H1 (cell line): ENCODE results near the gene BSX. TPM values are rescaled to one million over a fixed set of nuclear protein-coding genes. Genes with fewer than 3 reads are reported as not detected.

Source experiments
- BACH1 ChIP-seq: IDR thresholded peaks from 2 replicates; pipeline ENCODE4 v1.6.1; 2012; ENCODE audit warnings: low read length, improper control_type of control experiment
- BRCA1 ChIP-seq: IDR thresholded peaks from 2 replicates; pipeline ENCODE4 v1.6.1; 2012; ENCODE audit warnings: low read depth, low read length, improper control_type of control experiment
- SIX5 ChIP-seq: IDR thresholded peaks from 2 replicates; pipeline ENCODE4 v1.6.1; 2011; ENCODE audit warnings: mild to moderate bottlenecking, low read depth, low read length
- polyA plus RNA-seq, 7 experiments: library from polyadenylated mRNA; depleted of rRNA in 3 of 7; stranded (reverse) in 5 of 7; unstranded in 2 of 7; fragments of >200 nt in 5 of 7; fragments of 200-250 nt in 2 of 7; gene quantifications; 1 replicate in 5 of 7; 2 replicates in 1 of 7; 4 replicates in 1 of 7; pipeline versions ENCODE4 v1.2.1 to v1.2.3, GENCODE V29; 2011 to 2013; ENCODE audit warnings: missing spikeins in 2 of 7, mixed read lengths in 2 of 7
- total RNA-seq: library from RNA; stranded (reverse); fragmentation: NEBNext Ultra II Directional; extraction: Animal tissue kit (Norgen Biotek cat#: 25700); gene quantifications from 2 replicates; pipeline ENCODE4 v1.2.1, GENCODE V29; 2021
- TF ChIP-seq, protein P1 (sequence below): fragments of 300-600 bp; sonication (generic); IDR thresholded peaks from 2 replicates; pipeline ENCODE4 v1.7.1; 2012; ENCODE audit warnings: low read length, moderate library complexity, mild to moderate bottlenecking, inconsistent platforms; ENCODE audit not compliant: insufficient replicate concordance

Gene BSX
- total and polyA plus RNA-seq, 2 of the 8 experiments (the other 6 are each of a cell fraction or from before 2014, with no cell fraction given), result not detected

- TF ChIP-seq, protein P1, sequence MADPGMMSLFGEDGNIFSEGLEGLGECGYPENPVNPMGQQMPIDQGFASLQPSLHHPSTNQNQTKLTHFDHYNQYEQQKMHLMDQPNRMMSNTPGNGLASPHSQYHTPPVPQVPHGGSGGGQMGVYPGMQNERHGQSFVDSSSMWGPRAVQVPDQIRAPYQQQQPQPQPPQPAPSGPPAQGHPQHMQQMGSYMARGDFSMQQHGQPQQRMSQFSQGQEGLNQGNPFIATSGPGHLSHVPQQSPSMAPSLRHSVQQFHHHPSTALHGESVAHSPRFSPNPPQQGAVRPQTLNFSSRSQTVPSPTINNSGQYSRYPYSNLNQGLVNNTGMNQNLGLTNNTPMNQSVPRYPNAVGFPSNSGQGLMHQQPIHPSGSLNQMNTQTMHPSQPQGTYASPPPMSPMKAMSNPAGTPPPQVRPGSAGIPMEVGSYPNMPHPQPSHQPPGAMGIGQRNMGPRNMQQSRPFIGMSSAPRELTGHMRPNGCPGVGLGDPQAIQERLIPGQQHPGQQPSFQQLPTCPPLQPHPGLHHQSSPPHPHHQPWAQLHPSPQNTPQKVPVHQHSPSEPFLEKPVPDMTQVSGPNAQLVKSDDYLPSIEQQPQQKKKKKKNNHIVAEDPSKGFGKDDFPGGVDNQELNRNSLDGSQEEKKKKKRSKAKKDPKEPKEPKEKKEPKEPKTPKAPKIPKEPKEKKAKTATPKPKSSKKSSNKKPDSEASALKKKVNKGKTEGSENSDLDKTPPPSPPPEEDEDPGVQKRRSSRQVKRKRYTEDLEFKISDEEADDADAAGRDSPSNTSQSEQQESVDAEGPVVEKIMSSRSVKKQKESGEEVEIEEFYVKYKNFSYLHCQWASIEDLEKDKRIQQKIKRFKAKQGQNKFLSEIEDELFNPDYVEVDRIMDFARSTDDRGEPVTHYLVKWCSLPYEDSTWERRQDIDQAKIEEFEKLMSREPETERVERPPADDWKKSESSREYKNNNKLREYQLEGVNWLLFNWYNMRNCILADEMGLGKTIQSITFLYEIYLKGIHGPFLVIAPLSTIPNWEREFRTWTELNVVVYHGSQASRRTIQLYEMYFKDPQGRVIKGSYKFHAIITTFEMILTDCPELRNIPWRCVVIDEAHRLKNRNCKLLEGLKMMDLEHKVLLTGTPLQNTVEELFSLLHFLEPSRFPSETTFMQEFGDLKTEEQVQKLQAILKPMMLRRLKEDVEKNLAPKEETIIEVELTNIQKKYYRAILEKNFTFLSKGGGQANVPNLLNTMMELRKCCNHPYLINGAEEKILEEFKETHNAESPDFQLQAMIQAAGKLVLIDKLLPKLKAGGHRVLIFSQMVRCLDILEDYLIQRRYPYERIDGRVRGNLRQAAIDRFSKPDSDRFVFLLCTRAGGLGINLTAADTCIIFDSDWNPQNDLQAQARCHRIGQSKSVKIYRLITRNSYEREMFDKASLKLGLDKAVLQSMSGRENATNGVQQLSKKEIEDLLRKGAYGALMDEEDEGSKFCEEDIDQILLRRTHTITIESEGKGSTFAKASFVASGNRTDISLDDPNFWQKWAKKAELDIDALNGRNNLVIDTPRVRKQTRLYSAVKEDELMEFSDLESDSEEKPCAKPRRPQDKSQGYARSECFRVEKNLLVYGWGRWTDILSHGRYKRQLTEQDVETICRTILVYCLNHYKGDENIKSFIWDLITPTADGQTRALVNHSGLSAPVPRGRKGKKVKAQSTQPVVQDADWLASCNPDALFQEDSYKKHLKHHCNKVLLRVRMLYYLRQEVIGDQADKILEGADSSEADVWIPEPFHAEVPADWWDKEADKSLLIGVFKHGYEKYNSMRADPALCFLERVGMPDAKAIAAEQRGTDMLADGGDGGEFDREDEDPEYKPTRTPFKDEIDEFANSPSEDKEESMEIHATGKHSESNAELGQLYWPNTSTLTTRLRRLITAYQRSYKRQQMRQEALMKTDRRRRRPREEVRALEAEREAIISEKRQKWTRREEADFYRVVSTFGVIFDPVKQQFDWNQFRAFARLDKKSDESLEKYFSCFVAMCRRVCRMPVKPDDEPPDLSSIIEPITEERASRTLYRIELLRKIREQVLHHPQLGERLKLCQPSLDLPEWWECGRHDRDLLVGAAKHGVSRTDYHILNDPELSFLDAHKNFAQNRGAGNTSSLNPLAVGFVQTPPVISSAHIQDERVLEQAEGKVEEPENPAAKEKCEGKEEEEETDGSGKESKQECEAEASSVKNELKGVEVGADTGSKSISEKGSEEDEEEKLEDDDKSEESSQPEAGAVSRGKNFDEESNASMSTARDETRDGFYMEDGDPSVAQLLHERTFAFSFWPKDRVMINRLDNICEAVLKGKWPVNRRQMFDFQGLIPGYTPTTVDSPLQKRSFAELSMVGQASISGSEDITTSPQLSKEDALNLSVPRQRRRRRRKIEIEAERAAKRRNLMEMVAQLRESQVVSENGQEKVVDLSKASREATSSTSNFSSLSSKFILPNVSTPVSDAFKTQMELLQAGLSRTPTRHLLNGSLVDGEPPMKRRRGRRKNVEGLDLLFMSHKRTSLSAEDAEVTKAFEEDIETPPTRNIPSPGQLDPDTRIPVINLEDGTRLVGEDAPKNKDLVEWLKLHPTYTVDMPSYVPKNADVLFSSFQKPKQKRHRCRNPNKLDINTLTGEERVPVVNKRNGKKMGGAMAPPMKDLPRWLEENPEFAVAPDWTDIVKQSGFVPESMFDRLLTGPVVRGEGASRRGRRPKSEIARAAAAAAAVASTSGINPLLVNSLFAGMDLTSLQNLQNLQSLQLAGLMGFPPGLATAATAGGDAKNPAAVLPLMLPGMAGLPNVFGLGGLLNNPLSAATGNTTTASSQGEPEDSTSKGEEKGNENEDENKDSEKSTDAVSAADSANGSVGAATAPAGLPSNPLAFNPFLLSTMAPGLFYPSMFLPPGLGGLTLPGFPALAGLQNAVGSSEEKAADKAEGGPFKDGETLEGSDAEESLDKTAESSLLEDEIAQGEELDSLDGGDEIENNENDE, result no peak
- TF ChIP-seq BACH1, result no peak
- no peak for TF ChIP-seq BRCA1
- no peak for TF ChIP-seq SIX5
- TF ChIP-seq, all 59 proteins: peak for 0
These were observed 37.1 kb upstream of the BSX start (continued) for GRCh38 chr11:123018702-123019101.
